Measurements from ENCODE around the gene NT5E. TPM values are rescaled to one million over a fixed set of nuclear protein-coding genes. Genes with fewer than 3 reads are reported as not detected.

The NT5E gene
- total RNA-seq, 2 experiments from 2014 or later: 3.8 to 4.9 TPM

- POLR2A ChIA-PET: no interaction called here
- ATAC-seq (no peak), DNase-seq (no peak)
- H3K4me3 Mint-ChIP-seq: no peak overlapping the region
- H3K27ac Mint-ChIP-seq: no peak overlapping the region
- intact Hi-C loops (cut with DNase I, micrococcal nuclease): no loop called here
- CTCF ChIA-PET: interaction anchor here (2.2 kb wide), 1 partner anchor 11 kb away, joined by 18 read pairs; no protein-coding TSS in a partner anchor
- peaks cover 3% of the 10 kb centered on the region for H3K4me1 Mint-ChIP-seq
- peaks cover 4% of the 10 kb centered on the region for H3K27me3 Mint-ChIP-seq
- H3K36me3 Mint-ChIP-seq (ENCODE audit: low read depth): no peaks in the 10 kb centered on the region
- H3K9me3 Mint-ChIP-seq (ENCODE audit: low read depth): no peaks in the 10 kb centered on the region
Observed at GRCh38 chr6:85472744-85473143, 22.9 kb downstream of the NT5E start.

GRCh38 chr6:85473748-85474147 lies 23.9 kb downstream of the NT5E start:
- Mint-ChIP-seq H3K4me3 (no peak overlapping the region), H3K9me3 (ENCODE audit: low read depth) (no peaks in the 10 kb centered on the region), H3K27me3 (peaks cover 2% of the 10 kb centered on the region), H3K36me3 (ENCODE audit: low read depth) (no peaks in the 10 kb centered on the region), H3K27ac (no peak overlapping the region), H3K4me1 (no peaks in the 10 kb centered on the region)
- POLR2A ChIA-PET: interaction anchor here (0.5 kb wide), 1 partner anchor 12 kb away, joined by 3 read pairs; no protein-coding TSS in a partner anchor
- intact Hi-C loops (cut with DNase I, micrococcal nuclease): no loop called here
- ATAC-seq (no peak), DNase-seq (no peak)
- CTCF ChIA-PET: interaction anchor here (2.2 kb wide), 1 partner anchor 10 kb away, joined by 18 read pairs; no protein-coding TSS in a partner anchor

- Mint-ChIP-seq H3K4me1 (no peaks in the 10 kb centered on the region), H3K4me3 (no peak overlapping the region), H3K27ac (no peak overlapping the region), H3K9me3 (ENCODE audit: low read depth) (no peaks in the 10 kb centered on the region), H3K36me3 (ENCODE audit: low read depth) (no peaks in the 10 kb centered on the region), H3K27me3 (peaks cover 2% of the 10 kb centered on the region)
- ChIA-PET POLR2A (no interaction called here), CTCF (interaction anchor here (0.7 to 0.9 kb wide), 3 partner anchors 19 to 60 kb away, joined by 3 read pairs; no protein-coding TSS in a partner anchor)
- intact Hi-C loops (cut with DNase I, micrococcal nuclease): no loop called here
- no peak for ATAC-seq
- DNase-seq: no peak
Observed at GRCh38 chr6:85476532-85476931, 26.6 kb downstream of the NT5E start.

- H3K9me3 Mint-ChIP-seq (ENCODE audit: low read depth): no peaks in the 10 kb centered on the region
- H3K27me3 Mint-ChIP-seq: peaks cover 2% of the 10 kb centered on the region
- H3K27ac Mint-ChIP-seq: no peak overlapping the region
- intact Hi-C loops (cut with DNase I, micrococcal nuclease): no loop called here
- peaks cover 9% of the 10 kb centered on the region for H3K4me1 Mint-ChIP-seq
- H3K36me3 Mint-ChIP-seq (ENCODE audit: low read depth): no peaks in the 10 kb centered on the region
- H3K4me3 Mint-ChIP-seq: no peak overlapping the region
- DNase-seq (no peak), ATAC-seq (no peak)
- ChIA-PET CTCF (interaction anchor here (0.5 to 5.1 kb wide), 5 partner anchors 14 to 161 kb away, joined by 3 to 24 read pairs (median 4); partner anchors contain the start of gene NT5E), POLR2A (interaction anchor here (0.6 kb wide), 1 partner anchor 122 kb away, joined by 3 read pairs; no protein-coding TSS in a partner anchor)
Observed at GRCh38 chr6:85479208-85479607, 29.3 kb downstream of the NT5E start.

GRCh38 chr6:85482206-85482904 lies 32.5 kb downstream of the NT5E start:
- H3K4me3 Mint-ChIP-seq: no peak overlapping the region
- ATAC-seq: peak; percentile 10

GRCh38 chr6:85482905-85483700 lies 33.2 kb downstream of the NT5E start:
- intact Hi-C loops (cut with DNase I, micrococcal nuclease): loop anchor here (1.0 to 5.0 kb wide), 4 partner anchors 18 to 128 kb away; no protein-coding TSS in a partner anchor
- CTCF ChIA-PET: interaction anchor here (0.6 to 5.3 kb wide), 50 partner anchors 8 to 1868 kb away, joined by 3 to 72 read pairs (median 4); partner anchors contain the start of genes NT5E and SNX14
- DNase-seq (peak; percentile 91), ATAC-seq (peak; percentile 96)
- peak overlapping the region; percentile 23 for H3K27ac Mint-ChIP-seq
- no peak overlapping the region for H3K4me3 Mint-ChIP-seq
- POLR2A ChIA-PET: no interaction called here
- H3K36me3 Mint-ChIP-seq (ENCODE audit: low read depth): no peaks in the 10 kb centered on the region
- no peaks in the 10 kb centered on the region for H3K27me3 Mint-ChIP-seq
- peaks cover 9% of the 10 kb centered on the region for H3K4me1 Mint-ChIP-seq
- H3K9me3 Mint-ChIP-seq (ENCODE audit: low read depth): no peaks in the 10 kb centered on the region

More at GRCh38 chr6:85482206-85482904, 32.5 kb downstream of the NT5E start:
- ChIA-PET CTCF (interaction anchor here (0.6 to 5.3 kb wide), 45 partner anchors 9 to 1867 kb away, joined by 3 to 72 read pairs (median 5); partner anchors contain the start of genes NT5E and SNX14), POLR2A (no interaction called here)
- Mint-ChIP-seq H3K4me1 (peaks cover 9% of the 10 kb centered on the region), H3K9me3 (ENCODE audit: low read depth) (no peaks in the 10 kb centered on the region), H3K36me3 (ENCODE audit: low read depth) (no peaks in the 10 kb centered on the region), H3K27ac (peak overlapping the region; percentile 23), H3K27me3 (no peaks in the 10 kb centered on the region)
- intact Hi-C loops (cut with DNase I, micrococcal nuclease): loop anchor here in 1 of 2 experiments (5.0 kb wide), 1 partner anchor 35 kb away; no protein-coding TSS in a partner anchor
- DNase-seq: no peak

- Mint-ChIP-seq H3K4me3 (no peak overlapping the region), H3K27me3 (no peaks in the 10 kb centered on the region), H3K36me3 (ENCODE audit: low read depth) (no peaks in the 10 kb centered on the region), H3K4me1 (peaks cover 9% of the 10 kb centered on the region), H3K27ac (no peak overlapping the region), H3K9me3 (ENCODE audit: low read depth) (no peaks in the 10 kb centered on the region)
- ATAC-seq: no peak
- CTCF ChIA-PET: interaction anchor here (0.7 to 5.3 kb wide), 22 partner anchors 8 to 1074 kb away, joined by 3 to 72 read pairs (median 10); partner anchors contain the start of gene NT5E
- POLR2A ChIA-PET: no interaction called here
- no peak for DNase-seq
- intact Hi-C loops (cut with DNase I, micrococcal nuclease): loop anchor here (1.0 to 5.0 kb wide), 4 partner anchors 19 to 129 kb away; no protein-coding TSS in a partner anchor
Observed at GRCh38 chr6:85483846-85484245, 34.0 kb downstream of the NT5E start.

GRCh38 chr6:85484948-85485347 lies 35.1 kb downstream of the NT5E start:
- CTCF ChIA-PET: interaction anchor here (0.5 to 5.3 kb wide), 6 partner anchors 9 to 161 kb away, joined by 3 to 72 read pairs (median 14); no protein-coding TSS in a partner anchor
- intact Hi-C loops (cut with DNase I, micrococcal nuclease): loop anchor here in 1 of 2 experiments (5.0 kb wide), 1 partner anchor 38 kb away; no protein-coding TSS in a partner anchor
- ATAC-seq (no peak), DNase-seq (no peak)
- peaks cover 9% of the 10 kb centered on the region for H3K4me1 Mint-ChIP-seq
- no peaks in the 10 kb centered on the region for H3K9me3 Mint-ChIP-seq (ENCODE audit: low read depth)
- H3K4me3 Mint-ChIP-seq: no peak overlapping the region
- POLR2A ChIA-PET: no interaction called here
- no peaks in the 10 kb centered on the region for H3K27me3 Mint-ChIP-seq
- H3K27ac Mint-ChIP-seq: no peak overlapping the region
- H3K36me3 Mint-ChIP-seq (ENCODE audit: low read depth): no peaks in the 10 kb centered on the region

GRCh38 chr6:85490516-85491248 lies 40.8 kb downstream of the NT5E start:
- Mint-ChIP-seq H3K9me3 (ENCODE audit: low read depth) (no peaks in the 10 kb centered on the region), H3K27me3 (no peaks in the 10 kb centered on the region), H3K4me1 (peaks cover under 1% of the 10 kb centered on the region), H3K27ac (no peak overlapping the region), H3K36me3 (ENCODE audit: low read depth) (no peaks in the 10 kb centered on the region), H3K4me3 (no peak overlapping the region)
- ChIA-PET CTCF (no interaction called here), POLR2A (no interaction called here)
- DNase-seq (no peak), ATAC-seq (no peak)
- intact Hi-C loops (cut with DNase I, micrococcal nuclease): no loop called here

- ATAC-seq (no peak), DNase-seq (no peak)
- CTCF ChIA-PET: interaction anchor here (2.4 to 5.2 kb wide), 3 partner anchors 10 to 138 kb away, joined by 10 to 48 read pairs (median 10); no protein-coding TSS in a partner anchor
- Mint-ChIP-seq H3K27me3 (no peaks in the 10 kb centered on the region), H3K4me3 (no peak overlapping the region), H3K27ac (no peak overlapping the region), H3K36me3 (ENCODE audit: low read depth) (peaks cover 11% of the 10 kb centered on the region), H3K9me3 (ENCODE audit: low read depth) (peaks cover 16% of the 10 kb centered on the region), H3K4me1 (peaks cover 11% of the 10 kb centered on the region)
- intact Hi-C loops (cut with DNase I, micrococcal nuclease): no loop called here
- POLR2A ChIA-PET: no interaction called here
Observed at GRCh38 chr6:85493389-85493788, 43.5 kb downstream of the NT5E start.
